IPS-NIHi7 (cell line): ENCODE measurements around the gene CCR2.
A peak's percentile ranks its signal among the peaks of the same experiment; 100 is the strongest.

Experiments used
- DNase-seq: peaks from one replicate; pipeline ENCODE4 v3.0.0; 2012; ENCODE audit warnings: mixed read lengths; ENCODE audit errors: extremely low spot score

The CCR2 gene

DNA sequence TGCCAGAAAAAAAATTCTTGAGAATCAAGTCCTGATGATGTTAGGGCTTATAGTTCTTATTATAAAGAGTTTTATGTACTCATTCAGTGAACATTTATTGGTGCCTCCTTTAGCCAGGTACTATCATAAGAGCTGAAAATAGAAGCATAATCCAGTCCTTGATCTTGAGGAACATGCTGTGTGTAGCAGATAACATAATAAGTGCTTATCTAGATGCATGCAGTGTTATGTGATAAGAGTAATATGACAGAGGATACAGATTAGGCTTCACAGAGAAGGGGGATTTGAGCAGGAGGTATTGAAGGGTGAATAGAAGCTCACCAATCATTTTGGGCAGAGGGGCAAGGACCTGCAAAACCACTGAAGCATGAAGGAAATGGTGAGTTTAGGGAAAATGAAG, 1.1 kb downstream of the CCR2 start:
- no peak for DNase-seq

DNA sequence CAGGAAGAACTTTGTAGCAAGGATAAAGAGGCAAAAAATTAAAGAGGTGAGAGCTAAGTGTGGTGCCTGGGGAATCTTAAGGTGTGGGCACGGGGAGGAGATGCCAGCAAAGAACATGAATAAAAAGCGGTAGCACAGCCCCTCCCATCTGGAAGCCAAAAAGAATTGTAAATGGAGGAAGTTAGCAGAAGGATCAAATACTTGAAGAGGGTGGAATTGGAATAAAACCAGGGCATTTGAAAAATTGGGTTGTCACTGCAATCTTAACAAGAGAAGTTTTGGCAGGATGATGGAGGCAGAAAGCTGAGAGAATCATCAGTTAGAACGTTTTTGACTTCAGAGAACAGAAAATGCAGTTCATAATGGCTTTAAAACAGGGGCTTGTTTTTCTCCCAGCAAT, 2.4 kb downstream of the CCR2 start:
- no peak for DNase-seq

DNA sequence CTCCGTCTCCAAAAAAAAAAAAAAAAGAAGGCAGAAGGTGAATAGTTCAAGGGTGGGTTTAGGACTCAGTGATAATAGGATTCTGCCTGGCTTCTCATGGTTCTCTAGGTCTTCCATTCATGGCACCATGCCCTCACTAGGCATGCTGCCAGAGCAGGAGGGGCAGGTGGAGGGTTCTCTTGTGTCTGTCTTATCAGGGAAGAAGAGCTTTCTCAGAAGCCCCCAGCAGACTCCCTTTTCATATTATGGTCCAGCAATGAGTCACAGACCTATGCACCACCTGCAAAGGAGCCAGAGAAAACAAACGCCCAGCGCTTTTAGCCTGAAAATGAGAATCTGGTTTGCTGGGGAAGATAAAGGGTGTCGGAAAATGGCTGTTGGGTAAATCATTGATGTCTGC, 3.0 kb downstream of the CCR2 start:
- no peak for DNase-seq

DNA sequence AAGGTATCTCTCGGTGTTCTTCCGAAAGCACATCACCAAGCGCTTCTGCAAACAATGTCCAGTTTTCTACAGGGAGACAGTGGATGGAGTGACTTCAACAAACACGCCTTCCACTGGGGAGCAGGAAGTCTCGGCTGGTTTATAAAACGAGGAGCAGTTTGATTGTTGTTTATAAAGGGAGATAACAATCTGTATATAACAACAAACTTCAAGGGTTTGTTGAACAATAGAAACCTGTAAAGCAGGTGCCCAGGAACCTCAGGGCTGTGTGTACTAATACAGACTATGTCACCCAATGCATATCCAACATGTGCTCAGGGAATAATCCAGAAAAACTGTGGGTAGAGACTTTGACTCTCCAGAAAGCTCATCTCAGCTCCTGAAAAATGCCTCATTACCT, 4.6 kb downstream of the CCR2 start:
- DNase-seq = no peak

DNA sequence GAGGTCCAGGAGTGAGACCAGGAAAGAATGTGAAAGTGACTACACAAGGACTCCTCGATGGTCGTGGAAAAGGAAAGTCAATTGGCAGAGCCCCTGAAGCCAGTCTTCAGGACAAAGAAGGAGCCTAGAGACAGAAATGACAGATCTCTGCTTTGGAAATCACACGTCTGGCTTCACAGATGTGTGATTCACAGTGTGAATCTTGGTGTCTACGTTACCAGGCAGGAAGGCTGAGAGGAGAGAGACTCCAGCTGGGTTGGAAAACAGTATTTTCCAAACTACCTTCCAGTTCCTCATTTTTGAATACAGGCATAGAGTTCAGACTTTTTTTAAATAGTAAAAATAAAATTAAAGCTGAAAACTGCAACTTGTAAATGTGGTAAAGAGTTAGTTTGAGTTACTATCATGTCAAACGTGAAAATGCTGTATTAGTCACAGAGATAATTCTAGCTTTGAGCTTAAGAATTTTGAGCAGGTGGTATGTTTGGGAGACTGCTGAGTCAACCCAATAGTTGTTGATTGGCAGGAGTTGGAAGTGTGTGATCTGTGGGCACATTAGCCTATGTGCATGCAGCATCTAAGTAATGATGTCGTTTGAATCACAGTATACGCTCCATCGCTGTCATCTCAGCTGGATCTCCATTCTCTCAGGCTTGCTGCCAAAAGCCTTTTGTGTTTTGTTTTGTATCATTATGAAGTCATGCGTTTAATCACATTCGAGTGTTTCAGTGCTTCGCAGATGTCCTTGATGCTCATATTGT, 6.0 kb downstream of the CCR2 start:
- no peak for DNase-seq

DNA sequence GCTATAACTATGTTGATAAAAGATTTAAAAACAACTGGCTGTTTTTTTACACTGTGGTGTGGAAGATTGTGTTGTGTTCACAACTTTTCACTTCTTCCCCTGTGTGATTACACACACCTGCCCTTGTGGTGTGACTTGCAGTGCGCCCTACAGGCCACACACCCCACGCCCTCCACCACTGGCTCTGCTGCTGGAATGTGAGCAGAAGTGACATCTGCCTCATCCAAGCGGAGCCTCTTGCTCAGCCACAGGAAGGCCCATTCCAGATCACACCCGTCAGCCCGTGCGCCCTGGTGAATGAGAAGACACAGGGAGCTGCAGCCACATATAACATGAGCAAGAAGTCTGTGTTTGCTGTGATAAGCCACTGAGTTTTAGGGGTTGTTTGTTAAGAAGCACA, 7.0 kb downstream of the CCR2 start:
- no peak for DNase-seq

DNA sequence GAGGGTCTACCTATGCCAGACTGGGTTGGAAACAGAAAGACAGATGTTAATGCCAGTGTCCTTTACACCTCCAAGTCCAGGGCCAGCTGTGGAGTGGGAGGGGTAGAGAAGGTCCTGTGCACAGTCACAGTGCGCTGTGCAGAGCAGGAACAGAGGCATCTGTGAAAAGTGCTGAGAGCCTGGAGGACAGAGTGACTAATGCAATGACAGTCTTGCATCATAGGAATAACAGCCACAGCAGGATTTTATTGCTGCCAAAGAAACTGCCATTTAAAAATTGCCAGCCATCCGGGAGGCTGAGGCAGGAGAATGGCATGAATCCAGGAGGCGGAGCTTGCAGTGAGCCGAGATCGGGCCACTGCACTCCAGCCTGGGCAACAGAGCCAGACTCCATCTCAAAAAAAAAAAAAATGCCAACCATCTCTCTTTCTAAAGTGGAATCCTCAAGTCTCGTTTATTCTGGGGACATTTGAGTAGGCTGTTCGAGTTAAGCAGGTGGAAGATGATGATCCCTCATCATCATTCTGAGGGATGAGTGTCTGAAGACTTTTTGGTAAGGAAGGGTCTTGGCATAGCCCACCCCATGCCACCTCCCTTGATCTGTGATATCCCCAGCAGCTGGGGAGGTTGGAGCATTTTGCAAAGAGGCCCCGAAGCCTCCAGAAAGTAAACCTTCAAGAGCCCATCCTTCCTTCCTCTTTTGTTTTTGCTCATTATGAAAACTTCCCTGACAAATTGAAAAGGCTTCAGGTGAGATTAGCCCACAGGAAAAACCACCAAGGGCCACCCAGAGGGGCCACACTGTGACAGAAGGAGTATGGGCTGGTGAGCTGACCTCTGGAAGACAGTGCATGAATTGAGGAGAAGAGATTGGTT, 7.7 kb downstream of the CCR2 start:
- no peak for DNase-seq

DNA sequence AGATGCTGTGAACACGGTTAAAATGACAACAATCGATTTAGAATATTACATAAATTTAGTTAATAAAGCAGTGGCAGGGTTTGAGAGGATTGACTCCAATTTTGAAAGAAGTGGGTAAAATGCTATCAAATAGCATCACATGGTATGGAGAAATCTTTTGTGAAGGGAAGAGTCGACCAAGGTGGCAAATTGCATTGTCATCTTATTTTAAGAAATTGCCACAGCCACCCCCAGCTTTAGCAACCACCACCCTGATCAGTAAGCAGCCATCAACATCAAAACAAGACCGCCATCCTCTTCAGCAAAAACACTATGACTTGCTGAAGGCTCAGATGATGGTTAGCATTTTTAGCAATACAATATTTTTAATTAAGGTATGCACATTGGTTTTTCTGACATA, 11.1 kb downstream of the CCR2 start:
- DNase-seq = no peak

DNA sequence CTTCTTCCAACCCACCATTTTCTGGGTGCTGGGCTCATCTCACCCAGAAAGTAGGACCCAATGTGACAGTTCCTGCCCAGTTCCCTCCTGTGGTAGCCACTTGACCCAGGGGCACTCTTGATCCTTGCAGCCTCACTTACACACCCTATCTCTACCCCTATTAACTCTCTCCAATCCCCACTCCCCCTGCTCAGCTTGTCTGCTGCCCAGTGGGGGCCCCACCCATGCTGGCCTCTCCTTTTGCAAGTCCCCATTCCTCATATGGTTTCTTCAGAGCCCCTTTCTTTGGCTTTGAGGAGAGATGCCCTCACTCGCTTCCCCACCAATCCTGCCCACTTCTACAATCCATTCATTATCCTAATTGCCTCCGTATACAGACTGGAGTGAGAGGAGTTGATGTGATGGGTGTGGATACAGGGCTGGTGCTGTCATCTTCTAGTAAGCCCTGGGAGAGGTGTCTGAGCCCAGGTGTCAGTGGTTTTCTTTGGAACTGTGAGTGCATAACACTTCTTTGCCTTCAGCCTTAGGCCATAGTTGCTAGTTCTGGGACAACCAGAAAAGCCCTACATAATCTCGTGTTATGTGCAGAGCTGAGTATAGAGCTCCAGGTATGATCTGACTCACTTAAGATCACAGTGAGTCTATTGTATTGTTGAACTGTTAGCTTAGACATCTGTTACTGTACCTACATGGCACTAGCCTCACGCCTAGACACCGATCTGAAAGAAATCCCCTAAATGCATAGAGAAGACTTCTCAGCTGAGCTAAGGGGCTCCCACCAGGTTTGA, 12.0 kb downstream of the CCR2 start:
- DNase-seq = no peak

DNA sequence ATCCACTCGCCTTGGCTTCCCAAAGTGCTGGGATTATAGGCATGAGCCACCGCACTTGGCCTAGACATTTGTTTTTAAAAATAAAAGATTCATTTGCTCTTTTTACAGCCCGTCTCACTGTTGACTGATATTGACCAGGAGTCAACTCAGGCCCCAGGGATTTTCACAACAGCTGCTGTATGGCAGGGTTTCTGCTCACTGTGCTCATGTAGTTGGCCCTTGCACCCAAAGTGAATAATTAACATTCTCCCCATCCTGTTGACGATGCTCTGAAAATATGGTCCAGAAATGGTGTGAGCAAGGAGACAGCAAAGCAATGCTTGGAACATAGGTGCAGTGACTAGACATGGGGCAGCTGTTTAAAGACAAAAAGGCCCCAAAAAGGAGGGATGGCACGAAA, 13.9 kb downstream of the CCR2 start:
- no peak for DNase-seq

DNA sequence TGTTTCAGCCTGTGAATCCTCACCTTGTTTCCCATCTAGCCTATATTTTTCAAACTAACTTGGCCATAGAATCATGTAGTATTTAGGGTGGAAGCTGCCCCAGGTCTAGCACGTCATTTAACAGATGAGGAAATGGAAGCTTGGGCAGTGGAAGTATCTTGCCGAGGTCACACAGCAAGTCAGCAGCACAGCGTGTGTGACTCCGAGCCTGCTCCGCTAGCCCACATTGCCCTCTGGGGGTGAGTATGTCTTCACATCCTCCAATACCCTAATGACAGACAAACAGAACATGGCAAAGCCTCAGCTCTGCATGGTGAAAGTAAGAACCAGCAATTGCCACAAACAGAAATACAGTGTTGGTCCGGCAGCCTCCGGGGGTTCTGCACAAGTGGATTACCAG, 14.7 kb downstream of the CCR2 start:
- peak; percentile 82 for DNase-seq

DNA sequence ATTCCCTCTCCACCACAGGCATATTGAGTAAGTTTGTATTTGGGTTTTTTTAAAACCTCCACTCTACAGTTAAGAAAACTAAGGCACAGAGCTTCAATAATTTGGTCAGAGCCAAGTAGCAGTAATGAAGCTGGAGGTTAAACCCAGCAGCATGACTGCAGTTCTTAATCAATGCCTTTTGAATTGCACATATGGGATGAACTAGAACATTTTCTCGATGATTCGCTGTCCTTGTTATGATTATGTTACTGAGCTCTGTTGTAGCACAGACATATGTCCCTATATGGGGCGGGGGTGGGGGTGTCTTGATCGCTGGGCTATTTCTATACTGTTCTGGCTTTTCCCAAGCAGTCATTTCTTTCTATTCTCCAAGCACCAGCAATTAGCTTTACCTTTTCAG, 15.2 kb downstream of the CCR2 start:
- DNase-seq = no peak

DNA sequence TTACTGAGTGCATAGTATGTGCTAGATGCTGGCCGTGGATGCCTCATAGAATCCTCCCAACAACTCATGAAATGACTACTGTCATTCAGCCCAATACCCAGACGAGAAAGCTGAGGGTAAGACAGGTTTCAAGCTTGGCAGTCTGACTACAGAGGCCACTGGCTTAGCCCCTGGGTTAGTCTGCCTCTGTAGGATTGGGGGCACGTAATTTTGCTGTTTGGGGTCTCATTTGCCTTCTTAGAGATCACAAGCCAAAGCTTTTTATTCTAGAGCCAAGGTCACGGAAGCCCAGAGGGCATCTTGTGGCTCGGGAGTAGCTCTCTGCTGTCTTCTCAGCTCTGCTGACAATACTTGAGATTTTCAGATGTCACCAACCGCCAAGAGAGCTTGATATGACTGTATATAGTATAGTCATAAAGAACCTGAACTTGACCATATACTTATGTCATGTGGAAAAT, 15.8 kb downstream of the CCR2 start:
- no peak for DNase-seq

DNA sequence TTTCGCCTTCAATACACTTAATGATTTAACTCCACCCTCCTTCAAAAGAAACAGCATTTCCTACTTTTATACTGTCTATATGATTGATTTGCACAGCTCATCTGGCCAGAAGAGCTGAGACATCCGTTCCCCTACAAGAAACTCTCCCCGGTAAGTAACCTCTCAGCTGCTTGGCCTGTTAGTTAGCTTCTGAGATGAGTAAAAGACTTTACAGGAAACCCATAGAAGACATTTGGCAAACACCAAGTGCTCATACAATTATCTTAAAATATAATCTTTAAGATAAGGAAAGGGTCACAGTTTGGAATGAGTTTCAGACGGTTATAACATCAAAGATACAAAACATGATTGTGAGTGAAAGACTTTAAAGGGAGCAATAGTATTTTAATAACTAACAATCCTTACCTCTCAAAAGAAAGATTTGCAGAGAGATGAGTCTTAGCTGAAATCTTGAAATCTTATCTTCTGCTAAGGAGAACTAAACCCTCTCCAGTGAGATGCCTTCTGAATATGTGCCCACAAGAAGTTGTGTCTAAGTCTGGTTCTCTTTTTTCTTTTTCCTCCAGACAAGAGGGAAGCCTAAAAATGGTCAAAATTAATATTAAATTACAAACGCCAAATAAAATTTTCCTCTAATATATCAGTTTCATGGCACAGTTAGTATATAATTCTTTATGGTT, 17.1 kb downstream of the CCR2 start, which contains the start of gene CCR5:
TSS of gene CCR5 (plus strand) at position 108 of the 680 bp plus-strand sequence. CDS start 1,957 bp downstream, outside the sequence.
- DNase-seq = no peak

DNA sequence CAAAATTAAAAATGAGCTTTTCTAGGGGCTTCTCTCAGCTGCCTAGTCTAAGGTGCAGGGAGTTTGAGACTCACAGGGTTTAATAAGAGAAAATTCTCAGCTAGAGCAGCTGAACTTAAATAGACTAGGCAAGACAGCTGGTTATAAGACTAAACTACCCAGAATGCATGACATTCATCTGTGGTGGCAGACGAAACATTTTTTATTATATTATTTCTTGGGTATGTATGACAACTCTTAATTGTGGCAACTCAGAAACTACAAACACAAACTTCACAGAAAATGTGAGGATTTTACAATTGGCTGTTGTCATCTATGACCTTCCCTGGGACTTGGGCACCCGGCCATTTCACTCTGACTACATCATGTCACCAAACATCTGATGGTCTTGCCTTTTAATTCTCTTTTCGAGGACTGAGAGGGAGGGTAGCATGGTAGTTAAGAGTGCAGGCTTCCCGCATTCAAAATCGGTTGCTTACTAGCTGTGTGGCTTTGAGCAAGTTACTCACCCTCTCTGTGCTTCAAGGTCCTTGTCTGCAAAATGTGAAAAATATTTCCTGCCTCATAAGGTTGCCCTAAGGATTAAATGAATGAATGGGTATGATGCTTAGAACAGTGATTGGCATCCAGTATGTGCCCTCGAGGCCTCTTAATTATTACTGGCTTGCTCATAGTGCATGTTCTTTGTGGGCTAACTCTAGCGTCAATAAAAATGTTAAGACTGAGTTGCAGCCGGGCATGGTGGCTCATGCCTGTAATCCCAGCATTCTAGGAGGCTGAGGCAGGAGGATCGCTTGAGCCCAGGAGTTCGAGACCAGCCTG, 17.8 kb downstream of the CCR2 start:
- DNase-seq = no peak

DNA sequence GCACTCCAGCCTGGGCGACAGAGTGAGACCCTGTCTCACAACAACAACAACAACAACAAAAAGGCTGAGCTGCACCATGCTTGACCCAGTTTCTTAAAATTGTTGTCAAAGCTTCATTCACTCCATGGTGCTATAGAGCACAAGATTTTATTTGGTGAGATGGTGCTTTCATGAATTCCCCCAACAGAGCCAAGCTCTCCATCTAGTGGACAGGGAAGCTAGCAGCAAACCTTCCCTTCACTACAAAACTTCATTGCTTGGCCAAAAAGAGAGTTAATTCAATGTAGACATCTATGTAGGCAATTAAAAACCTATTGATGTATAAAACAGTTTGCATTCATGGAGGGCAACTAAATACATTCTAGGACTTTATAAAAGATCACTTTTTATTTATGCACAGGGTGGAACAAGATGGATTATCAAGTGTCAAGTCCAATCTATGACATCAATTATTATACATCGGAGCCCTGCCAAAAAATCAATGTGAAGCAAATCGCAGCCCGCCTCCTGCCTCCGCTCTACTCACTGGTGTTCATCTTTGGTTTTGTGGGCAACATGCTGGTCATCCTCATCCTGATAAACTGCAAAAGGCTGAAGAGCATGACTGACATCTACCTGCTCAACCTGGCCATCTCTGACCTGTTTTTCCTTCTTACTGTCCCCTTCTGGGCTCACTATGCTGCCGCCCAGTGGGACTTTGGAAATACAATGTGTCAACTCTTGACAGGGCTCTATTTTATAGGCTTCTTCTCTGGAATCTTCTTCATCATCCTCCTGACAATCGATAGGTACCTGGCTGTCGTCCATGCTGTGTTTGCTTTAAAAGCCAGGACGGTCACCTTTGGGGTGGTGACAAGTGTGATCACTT, 18.8 kb downstream of the CCR2 start:
- peak; percentile 42 for DNase-seq

DNA sequence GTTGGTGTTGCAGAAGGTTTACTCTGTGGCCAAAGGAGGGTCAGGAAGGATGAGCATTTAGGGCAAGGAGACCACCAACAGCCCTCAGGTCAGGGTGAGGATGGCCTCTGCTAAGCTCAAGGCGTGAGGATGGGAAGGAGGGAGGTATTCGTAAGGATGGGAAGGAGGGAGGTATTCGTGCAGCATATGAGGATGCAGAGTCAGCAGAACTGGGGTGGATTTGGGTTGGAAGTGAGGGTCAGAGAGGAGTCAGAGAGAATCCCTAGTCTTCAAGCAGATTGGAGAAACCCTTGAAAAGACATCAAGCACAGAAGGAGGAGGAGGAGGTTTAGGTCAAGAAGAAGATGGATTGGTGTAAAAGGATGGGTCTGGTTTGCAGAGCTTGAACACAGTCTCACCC, 20.8 kb downstream of the CCR2 start:
- DNase-seq = no peak

DNA sequence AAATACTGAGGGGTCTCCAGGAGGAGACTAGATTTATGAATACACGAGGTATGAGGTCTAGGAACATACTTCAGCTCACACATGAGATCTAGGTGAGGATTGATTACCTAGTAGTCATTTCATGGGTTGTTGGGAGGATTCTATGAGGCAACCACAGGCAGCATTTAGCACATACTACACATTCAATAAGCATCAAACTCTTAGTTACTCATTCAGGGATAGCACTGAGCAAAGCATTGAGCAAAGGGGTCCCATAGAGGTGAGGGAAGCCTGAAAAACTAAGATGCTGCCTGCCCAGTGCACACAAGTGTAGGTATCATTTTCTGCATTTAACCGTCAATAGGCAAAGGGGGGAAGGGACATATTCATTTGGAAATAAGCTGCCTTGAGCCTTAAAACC, 21.3 kb downstream of the CCR2 start:
- DNase-seq = no peak

DNA sequence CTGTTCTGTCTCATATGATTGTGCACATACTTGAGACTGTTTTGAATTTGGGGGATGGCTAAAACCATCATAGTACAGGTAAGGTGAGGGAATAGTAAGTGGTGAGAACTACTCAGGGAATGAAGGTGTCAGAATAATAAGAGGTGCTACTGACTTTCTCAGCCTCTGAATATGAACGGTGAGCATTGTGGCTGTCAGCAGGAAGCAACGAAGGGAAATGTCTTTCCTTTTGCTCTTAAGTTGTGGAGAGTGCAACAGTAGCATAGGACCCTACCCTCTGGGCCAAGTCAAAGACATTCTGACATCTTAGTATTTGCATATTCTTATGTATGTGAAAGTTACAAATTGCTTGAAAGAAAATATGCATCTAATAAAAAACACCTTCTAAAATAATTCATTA, 21.9 kb downstream of the CCR2 start:
- no peak for DNase-seq
